GM21528 (cell line): ENCODE measurements around the gene ZNF787.

ENCODE experiments used
- ATAC-seq: cut with Tn5 transposase; IDR thresholded peaks from one replicate; pipeline ENCODE4 v1.9.1; 2021; ENCODE audit warnings: mild to moderate bottlenecking, moderate library complexity; ENCODE audit not compliant: unreplicated experiment, low FRiP score

Gene ZNF787

GRCh38 chr19:56144831-56145230, 23.7 kb upstream of the ZNF787 start:
- no peak for ATAC-seq

DNA sequence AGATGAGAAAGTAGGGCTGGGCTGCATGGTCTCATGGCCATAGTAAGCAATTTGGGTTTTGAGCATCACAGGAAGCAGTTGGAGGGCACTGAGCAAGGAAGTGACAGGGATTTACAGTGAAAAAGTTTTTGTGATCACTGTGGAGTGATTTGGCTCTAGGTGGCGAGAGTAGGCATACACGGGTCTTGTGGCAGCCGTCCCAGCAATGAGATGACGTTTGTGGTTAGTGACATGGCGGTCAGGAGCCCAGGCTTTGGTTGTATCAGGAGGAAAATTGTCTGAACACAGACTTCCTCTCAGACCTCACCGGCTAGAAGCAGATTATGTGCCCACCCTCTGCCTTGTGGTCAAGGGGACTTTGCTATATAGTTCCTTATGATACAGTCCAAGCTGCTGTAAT, 23.3 kb upstream of the ZNF787 start:
- no peak for ATAC-seq

- no peak for ATAC-seq
These were observed 21.9 kb upstream of the ZNF787 start for GRCh38 chr19:56142897-56143434.

DNA sequence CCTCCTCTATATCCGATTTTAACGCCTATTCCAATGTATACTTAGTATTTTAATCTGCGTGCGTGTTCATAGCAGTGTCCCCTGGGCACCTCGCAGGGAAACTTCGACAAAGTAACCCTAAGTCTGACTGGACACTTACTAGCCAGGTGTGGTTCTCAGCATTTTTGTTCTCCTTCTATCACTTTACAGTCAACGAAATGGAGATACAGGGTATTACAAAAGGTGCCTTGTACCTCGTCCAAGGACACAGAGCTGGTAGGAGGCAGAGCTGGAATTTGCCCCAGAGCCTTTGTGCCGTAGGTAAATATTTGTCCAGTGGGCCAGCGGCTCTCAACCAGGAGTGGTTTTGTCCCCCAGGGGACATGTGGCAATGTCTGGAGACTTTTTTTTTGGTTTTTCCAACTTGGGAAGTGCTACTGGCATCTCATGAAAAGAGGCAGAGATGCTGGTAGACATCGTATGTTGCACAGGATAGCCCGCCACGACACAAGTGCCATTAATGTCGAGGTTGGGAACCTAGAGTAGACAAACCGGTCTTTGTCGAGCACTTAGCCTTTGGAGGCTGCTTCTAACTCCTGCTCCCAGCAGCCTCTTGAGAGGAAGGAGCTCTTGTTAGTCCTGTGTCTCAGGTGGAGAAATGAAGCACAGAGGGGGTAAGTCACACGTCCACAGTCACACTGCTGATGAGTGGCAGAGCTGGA, 21.1 kb upstream of the ZNF787 start:
- no peak for ATAC-seq

GRCh38 chr19:56141417-56141993, 20.4 kb upstream of the ZNF787 start:
- ATAC-seq = no peak

- ATAC-seq = peak; percentile 88
These were observed 19.7 kb upstream of the ZNF787 start, which contains the start of gene ZNF444 for GRCh38 chr19:56140583-56141416. TSS of gene ZNF444 (plus strand) at chr19:56141287. CDS start at chr19:56146912, 5,625 bp downstream.

DNA sequence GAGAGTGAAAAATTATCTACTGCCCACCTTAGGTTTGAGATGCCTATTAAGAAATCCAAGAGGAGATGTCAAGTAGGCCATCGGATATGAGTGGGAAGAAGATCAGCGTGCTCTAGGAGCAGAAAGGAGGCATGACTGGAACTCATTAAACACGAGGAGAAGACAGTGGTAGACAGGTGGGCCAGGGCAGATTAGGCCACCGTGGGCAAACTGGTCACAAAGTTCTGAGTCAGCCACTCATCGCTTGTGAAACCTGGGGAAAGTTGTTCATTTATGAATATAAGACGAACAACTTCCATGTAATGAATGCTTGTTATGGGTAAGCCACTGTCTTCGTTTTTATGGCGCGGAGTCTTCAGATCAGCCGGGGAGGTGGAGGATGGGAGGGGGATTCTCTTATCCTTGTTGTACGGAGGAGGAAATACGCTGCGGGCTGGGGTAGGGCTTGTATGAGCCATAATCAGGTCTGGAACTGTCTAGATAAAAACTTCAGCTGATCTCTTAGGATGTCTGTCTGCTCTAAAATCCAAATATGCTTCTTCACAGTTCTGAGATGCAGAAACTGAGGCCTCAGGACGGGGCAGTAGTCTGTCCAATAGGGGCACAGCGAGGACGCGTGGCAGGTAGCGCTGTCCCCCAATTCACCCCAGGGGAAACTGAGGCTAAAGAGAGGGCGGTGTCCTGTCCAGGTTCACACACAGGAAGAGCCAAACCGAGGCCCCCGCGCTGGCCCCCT, 18.9 kb upstream of the ZNF787 start:
- ATAC-seq = peak; percentile 14

DNA sequence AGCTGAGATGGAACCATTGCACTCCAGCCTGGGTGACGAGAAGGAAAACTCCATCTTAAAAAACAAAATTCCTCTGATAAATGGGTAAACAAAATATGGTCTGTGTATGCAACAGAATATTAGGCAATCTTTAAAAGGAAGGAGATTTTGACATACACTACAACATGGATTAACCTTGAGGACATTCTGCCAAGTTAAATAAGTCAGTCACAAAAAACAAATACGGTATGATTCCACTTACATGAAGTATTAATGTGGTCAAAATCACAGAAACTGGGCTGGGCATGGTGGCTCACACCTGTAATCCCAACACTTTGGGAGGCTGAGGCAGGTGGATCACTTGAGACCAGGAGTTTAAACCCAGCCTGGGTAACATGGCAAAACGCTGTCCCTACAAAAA, 17.0 kb upstream of the ZNF787 start:
- no peak for ATAC-seq

DNA sequence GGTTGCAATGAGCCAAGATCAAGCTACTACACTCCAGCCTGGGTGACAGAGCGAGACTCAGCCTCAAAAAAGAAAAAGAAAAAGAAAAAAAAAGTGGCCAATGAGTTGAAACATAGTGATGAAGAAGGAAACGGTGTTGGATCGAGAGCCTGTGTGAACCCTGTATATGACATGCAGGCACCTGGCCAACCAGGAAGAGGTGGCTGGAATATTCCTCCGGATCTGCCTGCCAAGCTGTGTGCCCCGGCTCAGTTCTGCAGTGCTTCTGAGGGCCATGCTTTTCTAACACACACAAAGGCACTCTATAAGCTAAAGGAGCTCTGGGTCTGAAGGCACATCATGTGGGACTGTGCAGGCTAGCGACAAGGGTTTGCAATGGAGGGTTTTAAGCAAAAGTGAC, 16.3 kb upstream of the ZNF787 start:
- ATAC-seq = no peak

GRCh38 chr19:56136362-56136761, 15.3 kb upstream of the ZNF787 start:
- no peak for ATAC-seq

GRCh38 chr19:56134654-56134921, 13.5 kb upstream of the ZNF787 start:
- no peak for ATAC-seq

- no peak for ATAC-seq
These were observed 13.0 kb upstream of the ZNF787 start for GRCh38 chr19:56133858-56134653.

GRCh38 chr19:56132316-56132822, 11.3 kb upstream of the ZNF787 start:
- no peak for ATAC-seq

- no peak for ATAC-seq
These were observed 10.6 kb upstream of the ZNF787 start for GRCh38 chr19:56131651-56132050.

- ATAC-seq = no peak
These were observed 8.9 kb upstream of the ZNF787 start for GRCh38 chr19:56130006-56130405.

GRCh38 chr19:56126983-56127780, 6.1 kb upstream of the ZNF787 start:
- no peak for ATAC-seq

- ATAC-seq = no peak
These were observed 4.9 kb upstream of the ZNF787 start for GRCh38 chr19:56125806-56126590.

DNA sequence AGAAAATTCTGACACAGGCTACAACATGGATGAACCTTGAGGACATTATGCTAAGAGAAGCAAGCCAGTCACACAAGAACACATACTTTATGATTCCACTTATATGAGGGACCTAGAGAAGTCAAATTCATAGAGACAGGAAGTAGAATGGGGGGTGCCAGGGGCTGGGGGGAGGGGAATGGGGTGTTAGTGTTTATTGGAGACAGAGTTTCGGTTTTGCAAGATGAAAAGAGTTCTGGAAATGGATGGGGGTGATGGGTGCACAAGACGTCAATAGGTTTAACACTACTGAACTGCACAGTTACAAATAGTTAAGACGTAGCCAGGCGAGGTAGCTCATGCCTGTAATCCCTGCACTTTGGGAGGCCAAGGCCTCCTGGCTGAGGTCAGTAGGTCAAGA, 3.5 kb upstream of the ZNF787 start:
- ATAC-seq = no peak
